ENCODE measurements around the gene PDPN.

- TF ChIP-seq CTCF (IDR thresholded peaks at IDR 0.05) (no peak), POLR2A (IDR thresholded peaks at IDR 0.05) (no peak)
These were observed 547 bp downstream of the PDPN start for GRCh38 chr1:13583966-13584791.

Data from heart left ventricle (tissue), 13 donors.